ENCODE results near the gene HACL1. TPM values are rescaled to one million over a fixed set of nuclear protein-coding genes. Genes with fewer than 3 reads are reported as not detected.

HACL1 gene
- total and polyA plus RNA-seq, 2 donors from 2014 or later: 25.3 to 27.1 TPM

DNA sequence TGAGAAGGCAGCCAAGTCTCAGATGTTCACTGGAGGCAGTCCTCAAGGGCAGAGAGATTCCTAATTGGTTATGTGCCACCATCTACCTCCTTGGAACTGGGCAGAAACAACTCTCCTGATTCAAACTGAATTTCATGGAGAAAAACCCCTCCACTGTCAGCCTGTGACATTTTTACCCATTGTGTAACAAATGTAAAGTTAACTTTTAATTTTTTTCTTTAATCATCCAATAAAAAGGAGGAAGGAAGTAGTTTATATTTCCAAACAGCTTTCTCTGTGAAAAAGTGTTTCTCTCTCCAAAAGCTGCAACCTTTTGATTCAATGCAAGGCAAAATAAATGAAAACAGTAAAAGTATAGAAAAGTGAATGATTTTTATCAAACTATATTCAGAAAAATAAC, 79.4 kb downstream of the HACL1 start:
- TF ChIP-seq CTCF (IDR thresholded peaks at IDR 0.05; ENCODE audit: borderline replicate concordance, extremely low read depth, insufficient read depth): no peak
- Histone ChIP-seq H3K27me3 (ENCODE audit: control insufficient read depth, insufficient read depth, low read length) (no peaks in the 10 kb centered on the region), H3K9ac (ENCODE audit: low read length in 3 of 3) (no peak overlapping the region), H3K36me3 (ENCODE audit: control insufficient read depth in 2 of 3, insufficient read depth in 3 of 3, low read length in 3 of 3) (no peaks in the 10 kb centered on the region), H3K4me1 (ENCODE audit: control insufficient read depth in 2 of 3, insufficient read depth in 2 of 3, low read depth in 1 of 3, low read length in 3 of 3) (peaks cover 0 to 3% (median 0%) of the 10 kb centered on the region in 3 donors), H3K27ac (ENCODE audit: low read depth in 2 of 2, low read length in 2 of 2) (no peak overlapping the region), H3K4me3 (ENCODE audit: low read length in 3 of 3) (no peak overlapping the region), H3K9me3 (ENCODE audit: control insufficient read depth in 2 of 3, insufficient read depth in 1 of 3, low read length in 3 of 3) (no peaks in the 10 kb centered on the region)
- intact Hi-C loops (cut with DNase I): no loop called here
- DNase-seq: no peak
- no peak for FAIRE-seq

- FAIRE-seq: no peak
- H3K27ac ChIP-seq (ENCODE audit: low read depth in 2 of 2, low read length in 2 of 2): no peak within 1 kb of the TSS
- H3K27me3 ChIP-seq (ENCODE audit: control insufficient read depth, insufficient read depth, low read length): no peaks in the 10 kb centered on the region
- H3K4me3 ChIP-seq (ENCODE audit: low read length in 3 of 3): peak within 1 kb of the TSS in 2 of 3 donors; percentile 1 to 5
- peak in 2 of 5 donors; percentile 56 to 66 for DNase-seq
- no peaks in the 10 kb centered on the region for H3K36me3 ChIP-seq (ENCODE audit: control insufficient read depth in 2 of 3, insufficient read depth in 3 of 3, low read length in 3 of 3)
- peaks cover 0 to 3% (median 0%) of the 10 kb centered on the region in 3 donors for H3K4me1 ChIP-seq (ENCODE audit: control insufficient read depth in 2 of 3, insufficient read depth in 2 of 3, low read depth in 1 of 3, low read length in 3 of 3)
- TF ChIP-seq CTCF (IDR thresholded peaks at IDR 0.05; ENCODE audit: borderline replicate concordance, extremely low read depth, insufficient read depth): no peak
- intact Hi-C loops (cut with DNase I): no loop called here
- H3K9me3 ChIP-seq (ENCODE audit: control insufficient read depth in 2 of 3, insufficient read depth in 1 of 3, low read length in 3 of 3): no peaks in the 10 kb centered on the region
- H3K9ac ChIP-seq (ENCODE audit: low read length in 3 of 3): no peak within 1 kb of the TSS
Observed at GRCh38 chr3:15521573-15521965, 79.8 kb downstream of the HACL1 start, which contains the start of gene COLQ. Gene COLQ, minus strand, starts transcription at chr3:15521706. Its CDS starts 81 bp downstream, at chr3:15521625.

- no peak for TF ChIP-seq CTCF (IDR thresholded peaks at IDR 0.05; ENCODE audit: borderline replicate concordance, extremely low read depth, insufficient read depth)
- DNase-seq: no peak
- Histone ChIP-seq H3K36me3 (ENCODE audit: control insufficient read depth in 2 of 3, insufficient read depth in 3 of 3, low read length in 3 of 3) (no peaks in the 10 kb centered on the region), H3K4me1 (ENCODE audit: control insufficient read depth in 2 of 3, insufficient read depth in 2 of 3, low read depth in 1 of 3, low read length in 3 of 3) (peaks cover 0 to 3% (median 0%) of the 10 kb centered on the region in 3 donors), H3K4me3 (ENCODE audit: low read length in 3 of 3) (peak overlapping the region in 2 of 3 donors; percentile 1 to 5), H3K27me3 (ENCODE audit: control insufficient read depth, insufficient read depth, low read length) (no peaks in the 10 kb centered on the region), H3K9me3 (ENCODE audit: control insufficient read depth in 2 of 3, insufficient read depth in 1 of 3, low read length in 3 of 3) (no peaks in the 10 kb centered on the region), H3K9ac (ENCODE audit: low read length in 3 of 3) (no peak overlapping the region), H3K27ac (ENCODE audit: low read depth in 2 of 2, low read length in 2 of 2) (no peak overlapping the region)
- no peak for FAIRE-seq
- intact Hi-C loops (cut with DNase I): no loop called here
Observed at GRCh38 chr3:15520804-15521572, 80.4 kb downstream of the HACL1 start.
